SHP77 treated with DMSO at 0.1 percent for 48 hours (cell line): Measurements from ENCODE around the gene PRUNE1.

ENCODE experiments used
- DNase-seq: peaks from one replicate; lab custom pipeline; 2025; lab: John Stamatoyannopoulos, UW

Gene PRUNE1

DNA sequence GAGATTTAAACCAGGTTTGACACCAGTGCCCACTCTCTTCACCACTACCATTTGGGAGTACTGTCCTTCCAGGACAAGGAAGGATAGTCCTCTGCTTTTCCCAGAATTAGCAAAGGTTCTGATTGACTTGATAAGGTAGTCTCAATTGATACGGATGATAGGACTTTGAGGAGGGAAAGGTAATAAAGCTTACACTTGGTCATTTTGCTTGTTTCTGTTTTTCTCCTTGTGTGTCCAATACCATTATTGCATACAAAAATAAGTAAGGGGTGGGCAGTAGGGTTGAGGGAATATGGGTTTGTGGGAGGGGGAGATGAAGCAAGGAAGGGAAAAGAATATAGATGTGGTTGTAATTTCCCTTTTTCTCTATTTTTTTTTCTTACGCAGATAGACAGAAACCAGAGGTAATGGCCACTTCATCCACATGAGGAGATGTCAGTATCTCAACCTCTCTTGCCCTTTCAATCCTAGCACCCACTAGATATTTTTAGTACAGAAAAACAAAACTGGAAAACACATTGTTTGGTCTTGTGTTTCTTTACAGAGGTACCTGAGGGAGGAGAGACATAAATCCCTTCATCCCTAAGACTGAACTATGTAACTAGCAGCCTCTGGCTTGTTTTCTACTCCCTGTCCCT lies 41.9 kb downstream of the PRUNE1 start:
- no peak for DNase-seq

GRCh38 chr1:151051356-151052009 lies 43.2 kb downstream of the PRUNE1 start:
- no peak for DNase-seq

- no peak for DNase-seq
Observed at GRCh38 chr1:151054971-151055547, 46.8 kb downstream of the PRUNE1 start.

GRCh38 chr1:151055581-151055980 lies 47.3 kb downstream of the PRUNE1 start:
- DNase-seq, result no peak

GRCh38 chr1:151056149-151056548 lies 47.9 kb downstream of the PRUNE1 start:
- DNase-seq, result no peak

DNA sequence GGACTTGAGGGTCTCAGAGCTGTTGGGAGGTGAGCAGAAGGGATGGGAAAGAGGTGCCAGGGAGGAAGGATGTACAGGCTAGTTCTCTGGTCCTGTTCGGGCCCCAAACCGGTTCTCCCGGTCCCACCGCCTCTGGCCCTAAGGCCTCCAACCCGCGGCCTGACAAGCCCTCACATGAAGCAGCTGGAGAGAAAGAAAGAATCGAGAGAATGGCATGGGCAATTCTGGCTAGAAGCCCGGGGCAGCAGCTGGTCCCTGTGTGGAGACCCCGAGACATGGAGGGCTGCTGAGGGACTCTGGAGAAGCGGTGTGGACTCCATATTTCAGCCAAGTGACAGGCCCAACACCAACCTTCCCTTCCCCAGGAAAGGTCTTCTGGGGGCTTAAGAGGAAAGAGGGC lies 50.4 kb downstream of the PRUNE1 start:
- DNase-seq, result peak; percentile 38

GRCh38 chr1:151059109-151060006 lies 51.1 kb downstream of the PRUNE1 start, which contains the start of gene CDC42SE1:
Gene CDC42SE1, minus strand, starts transcription at chr1:151059622. Its CDS starts 3,892 bp downstream, at chr1:151055730.
- peak; percentile 91 for DNase-seq

DNA sequence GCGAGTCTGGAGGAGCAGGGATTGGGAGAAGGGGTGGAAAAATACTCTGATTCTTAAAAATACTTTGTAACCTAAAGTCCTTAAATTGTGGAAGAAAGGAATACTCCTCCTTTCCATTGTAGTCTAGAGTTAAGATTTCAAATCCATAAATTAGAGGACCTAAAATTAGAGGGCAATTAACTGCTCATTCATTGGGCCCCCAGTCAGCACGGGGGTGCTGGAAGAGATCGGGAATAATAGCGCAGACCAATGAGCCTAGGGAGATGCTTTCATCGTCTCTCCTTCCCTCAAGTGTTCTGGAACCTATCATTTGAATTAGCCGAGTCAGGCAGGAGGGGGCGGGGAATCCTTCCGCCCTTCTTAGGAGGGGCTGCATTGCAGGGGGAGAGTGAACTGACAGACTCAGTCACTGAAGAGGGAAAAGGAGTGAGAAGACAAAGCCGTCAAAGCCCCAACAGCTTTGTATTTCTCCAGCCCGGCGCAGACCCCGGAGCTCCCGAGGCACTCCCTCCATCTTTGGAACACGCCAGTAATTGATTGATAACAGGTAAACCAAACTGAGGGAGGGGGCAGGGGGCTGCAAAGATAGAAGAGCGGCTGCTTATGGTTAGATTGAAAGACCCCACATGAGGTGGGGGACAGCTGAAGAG lies 51.9 kb downstream of the PRUNE1 start, which contains the start of gene MLLT11:
MLLT11 (plus strand) TSS at position 391 of the 650 bp plus-strand sequence. CDS start 6,828 bp downstream, outside the sequence.
- peak; percentile 84 for DNase-seq

GRCh38 chr1:151060657-151061421 lies 52.6 kb downstream of the PRUNE1 start:
- peak; percentile 79 for DNase-seq

DNA sequence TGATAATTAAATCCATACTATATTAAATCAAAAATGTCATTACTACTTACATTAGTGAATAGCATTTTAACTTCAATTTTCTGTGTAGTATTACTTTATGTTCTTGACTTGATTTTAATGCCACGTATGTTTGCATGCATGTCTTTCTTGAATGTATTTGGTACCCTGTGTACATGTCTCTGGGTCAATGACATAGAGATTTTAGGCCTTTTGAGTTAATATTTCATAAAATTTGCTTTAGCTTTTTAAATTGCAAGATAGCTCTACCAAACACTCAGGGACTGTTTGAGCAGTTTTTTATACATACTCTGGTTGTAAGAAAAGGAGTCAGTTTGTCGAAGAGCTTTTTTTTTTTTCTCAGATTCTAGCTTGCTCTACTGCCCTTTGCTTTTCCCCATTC lies 53.5 kb downstream of the PRUNE1 start:
- no peak for DNase-seq

GRCh38 chr1:151062741-151063371 lies 54.6 kb downstream of the PRUNE1 start:
- DNase-seq, result no peak

GRCh38 chr1:151065089-151065645 lies 56.9 kb downstream of the PRUNE1 start:
- DNase-seq, result no peak

DNA sequence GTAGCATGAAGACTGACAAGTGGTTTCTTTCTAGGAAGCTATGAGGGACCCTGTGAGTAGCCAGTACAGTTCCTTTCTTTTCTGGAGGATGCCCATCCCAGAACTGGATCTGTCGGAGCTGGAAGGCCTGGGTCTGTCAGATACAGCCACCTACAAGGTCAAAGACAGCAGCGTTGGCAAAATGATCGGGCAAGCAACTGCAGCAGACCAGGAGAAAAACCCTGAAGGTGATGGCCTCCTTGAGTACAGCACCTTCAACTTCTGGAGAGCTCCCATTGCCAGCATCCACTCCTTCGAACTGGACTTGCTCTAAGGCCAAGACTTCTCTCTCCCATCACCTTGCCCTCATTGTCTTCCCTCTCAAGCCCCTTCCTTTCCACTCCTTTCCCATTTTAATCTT lies 58.9 kb downstream of the PRUNE1 start:
- no peak for DNase-seq

DNA sequence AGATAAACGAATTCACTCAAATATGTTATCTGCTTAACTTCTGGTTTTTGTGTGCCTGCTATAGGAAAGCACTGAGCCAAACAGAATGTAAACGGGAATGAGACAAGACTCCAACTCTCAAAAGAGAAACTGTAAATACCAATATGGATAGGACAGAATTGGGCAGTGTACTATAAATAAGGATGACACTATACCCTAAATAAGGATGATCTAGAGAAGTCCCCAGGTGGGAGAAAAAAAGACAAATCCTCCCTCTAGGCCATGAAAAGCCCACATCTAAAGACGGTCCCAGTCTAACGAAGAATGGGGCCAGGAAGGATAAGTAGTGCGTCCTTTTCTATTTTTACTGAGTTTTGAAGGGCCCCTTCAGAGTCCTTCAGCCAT lies 60.8 kb downstream of the PRUNE1 start:
- DNase-seq, result no peak

GRCh38 chr1:151070474-151071276 lies 62.4 kb downstream of the PRUNE1 start, which contains the start of gene GABPB2:
Gene GABPB2, plus strand, starts transcription at chr1:151070761. Its CDS starts 17,429 bp downstream, at chr1:151088190.
- no peak for DNase-seq

DNA sequence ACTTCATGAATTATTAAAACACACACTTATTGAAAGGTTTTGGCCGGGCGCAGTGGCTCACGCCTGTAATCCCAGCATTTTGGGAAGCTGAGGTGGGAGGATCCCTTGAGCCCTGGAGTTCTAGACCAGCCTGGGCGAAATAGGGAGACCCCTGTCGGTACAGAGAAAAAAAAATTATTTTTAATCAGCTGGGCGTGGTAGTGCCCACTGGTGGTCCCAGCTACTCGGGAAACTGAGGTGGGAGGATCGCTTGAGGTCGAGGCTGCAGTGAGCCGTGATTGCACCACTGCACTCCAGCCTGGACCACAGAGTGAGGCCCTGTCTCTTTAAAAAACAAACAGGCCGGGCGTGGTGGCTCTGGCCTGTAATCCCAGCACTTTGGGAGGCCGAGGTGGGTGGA lies 64.0 kb downstream of the PRUNE1 start:
- no peak for DNase-seq
